NT2/D1 (cell line): ENCODE measurements around the gene GPC6.

Source experiments
- DNase-seq: peaks from one replicate; pipeline ENCODE4 v3.0.0-alpha.2; 2011; ENCODE audit warnings: low read depth, low spot score
- H3K27me3 ChIP-seq: 2 replicates; pipeline ENCODE4 v1.6.0; 2011; ENCODE audit warnings: mild to moderate bottlenecking; ENCODE audit not compliant: insufficient read length, insufficient read depth
- H3K36me3 ChIP-seq: 2 replicates; pipeline ENCODE4 v1.6.1; 2011; ENCODE audit warnings: mild to moderate bottlenecking, low read length, mixed read lengths; ENCODE audit not compliant: insufficient read depth, insufficient read length
- H3K4me1 ChIP-seq: 2 replicates; pipeline ENCODE4 v1.5.1; 2011; ENCODE audit not compliant: insufficient read depth, insufficient read length
- H3K4me3 ChIP-seq: 2 replicates; pipeline ENCODE4 v1.5.1; 2011; ENCODE audit warnings: low read depth; ENCODE audit not compliant: insufficient read length
- H3K9ac ChIP-seq: 2 replicates; pipeline ENCODE4 v1.6.0; 2011; ENCODE audit warnings: low read depth; ENCODE audit not compliant: insufficient read length
- H3K9me3 ChIP-seq: 2 replicates; pipeline ENCODE4 v1.5.1; 2011; ENCODE audit warnings: mild to moderate bottlenecking, low read length; ENCODE audit not compliant: insufficient read depth
- SUZ12 ChIP-seq: IDR thresholded peaks from 2 replicates; pipeline ENCODE4 v1.6.1; 2011; ENCODE audit not compliant: insufficient read length, insufficient read depth; ENCODE audit errors: extremely low read depth
- YY1 ChIP-seq: IDR thresholded peaks from 2 replicates; pipeline ENCODE4 v1.6.1; 2011; ENCODE audit not compliant: insufficient read length, insufficient read depth
- ZNF274 ChIP-seq: IDR thresholded peaks from 2 replicates; pipeline ENCODE4 v1.6.1; 2011; ENCODE audit warnings: mild to moderate bottlenecking, low read depth, low read length

Gene GPC6

DNA sequence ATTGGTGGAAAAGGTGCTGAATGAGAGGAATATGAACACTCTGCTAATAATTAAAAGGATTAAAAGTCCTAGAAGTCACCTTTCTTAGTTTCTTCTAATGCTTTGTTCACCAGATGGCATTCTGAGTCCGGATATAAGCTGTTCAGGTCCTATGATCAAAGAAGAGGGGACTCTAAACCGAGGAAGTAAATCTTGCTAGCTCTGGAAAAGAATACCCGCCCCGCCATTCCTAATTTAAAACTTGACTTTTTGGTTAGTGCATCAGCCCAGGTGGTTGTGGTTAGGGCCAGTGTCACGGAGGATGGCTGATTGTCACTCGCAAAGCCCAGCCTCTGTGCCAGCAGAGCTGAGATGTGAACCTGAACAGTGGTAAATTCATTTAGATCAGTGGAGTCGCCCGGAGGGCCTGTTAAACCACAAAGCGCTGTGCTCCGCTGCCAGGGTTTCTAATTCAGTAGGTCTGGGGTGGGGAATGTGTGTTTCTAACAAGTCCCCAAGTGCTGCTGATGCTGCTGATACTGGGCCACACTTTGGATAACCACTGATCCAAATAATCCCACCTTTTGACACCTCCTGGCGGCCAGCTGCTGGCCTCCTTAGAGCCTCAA is 827.5 kb downstream of the GPC6 start:
- H3K9me3 ChIP-seq, result no peaks in the 10 kb centered on the region
- DNase-seq, result no peak
- no peak overlapping the region for H3K9ac ChIP-seq
- H3K4me3 ChIP-seq, result no peak overlapping the region
- no peak for TF ChIP-seq SUZ12
- TF ChIP-seq YY1, result no peak
- no peak for TF ChIP-seq ZNF274
- no peaks in the 10 kb centered on the region for H3K36me3 ChIP-seq
- H3K27me3 ChIP-seq, result no peaks in the 10 kb centered on the region
- H3K4me1 ChIP-seq, result no peaks in the 10 kb centered on the region

DNA sequence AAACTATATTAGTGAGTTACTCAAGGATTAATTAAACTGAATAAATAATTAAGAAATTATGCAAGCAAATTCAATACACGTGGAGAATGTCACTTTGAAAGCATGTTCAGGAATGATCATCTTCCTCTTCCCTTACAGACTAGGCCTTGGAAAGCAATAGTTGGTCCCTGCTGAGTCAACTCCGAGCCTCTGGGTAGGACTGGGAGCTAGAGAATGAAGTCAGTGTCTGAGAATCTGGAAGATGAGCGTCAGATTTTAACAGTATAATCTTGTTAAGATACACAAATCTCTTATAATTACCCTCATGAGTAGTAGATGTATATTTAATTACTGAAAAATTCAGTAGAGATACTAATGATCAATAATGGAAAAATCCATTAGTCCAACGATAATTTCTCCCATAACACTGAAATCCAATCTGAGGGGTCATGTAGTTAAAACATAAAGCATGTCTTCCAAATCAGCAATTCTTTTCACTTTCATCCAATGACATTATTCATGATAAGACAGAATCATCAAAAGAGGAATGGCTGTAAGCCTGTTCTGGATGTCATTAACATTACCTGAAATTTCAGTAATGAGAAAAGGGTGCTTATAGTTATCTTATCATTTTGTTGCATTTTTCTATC is 829.9 kb downstream of the GPC6 start:
- Histone ChIP-seq H3K9ac (no peak overlapping the region), H3K4me3 (no peak overlapping the region), H3K4me1 (no peaks in the 10 kb centered on the region), H3K27me3 (no peaks in the 10 kb centered on the region), H3K36me3 (no peaks in the 10 kb centered on the region), H3K9me3 (no peaks in the 10 kb centered on the region)
- no peak for TF ChIP-seq YY1
- no peak for TF ChIP-seq ZNF274
- TF ChIP-seq SUZ12, result no peak
- no peak for DNase-seq

DNA sequence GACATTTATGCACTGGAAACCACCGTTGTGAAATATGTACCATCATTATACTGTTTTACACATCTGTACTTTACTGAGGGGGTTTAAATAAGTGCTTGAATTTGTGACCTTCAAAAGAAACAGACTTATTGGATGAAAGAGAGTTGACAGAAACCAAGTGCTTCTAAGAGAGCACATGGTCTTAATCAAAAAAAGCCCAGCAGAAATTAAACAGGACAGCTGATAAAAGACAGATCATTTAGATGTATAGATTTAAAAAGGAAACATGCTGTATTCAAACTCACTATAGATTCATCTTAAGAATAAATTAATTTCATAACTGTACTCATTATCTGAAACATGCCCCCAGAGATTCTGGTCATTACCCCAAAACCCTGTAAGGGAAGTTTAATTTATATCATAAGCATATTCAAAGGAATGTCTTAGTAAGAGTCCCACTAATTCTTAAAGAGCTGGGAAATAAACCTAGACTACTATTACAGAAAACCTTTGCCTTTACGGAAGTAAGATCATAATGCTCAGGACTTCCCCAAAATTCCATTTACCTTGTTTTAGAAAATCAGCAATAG is 831.1 kb downstream of the GPC6 start:
- Histone ChIP-seq H3K36me3 (no peaks in the 10 kb centered on the region), H3K9me3 (no peaks in the 10 kb centered on the region), H3K9ac (no peak overlapping the region), H3K27me3 (no peaks in the 10 kb centered on the region), H3K4me1 (no peaks in the 10 kb centered on the region), H3K4me3 (no peak overlapping the region)
- DNase-seq, result no peak
- no peak for TF ChIP-seq SUZ12
- no peak for TF ChIP-seq ZNF274
- TF ChIP-seq YY1, result no peak

- H3K9me3 ChIP-seq, result no peaks in the 10 kb centered on the region
- TF ChIP-seq SUZ12, result no peak
- no peak for TF ChIP-seq YY1
- TF ChIP-seq ZNF274, result no peak
- H3K4me3 ChIP-seq, result no peak overlapping the region
- H3K36me3 ChIP-seq, result no peaks in the 10 kb centered on the region
- no peaks in the 10 kb centered on the region for H3K4me1 ChIP-seq
- H3K27me3 ChIP-seq, result no peaks in the 10 kb centered on the region
- no peak for DNase-seq
- no peak overlapping the region for H3K9ac ChIP-seq
Observed at GRCh38 chr13:94058821-94059360, 832.3 kb downstream of the GPC6 start.

DNA sequence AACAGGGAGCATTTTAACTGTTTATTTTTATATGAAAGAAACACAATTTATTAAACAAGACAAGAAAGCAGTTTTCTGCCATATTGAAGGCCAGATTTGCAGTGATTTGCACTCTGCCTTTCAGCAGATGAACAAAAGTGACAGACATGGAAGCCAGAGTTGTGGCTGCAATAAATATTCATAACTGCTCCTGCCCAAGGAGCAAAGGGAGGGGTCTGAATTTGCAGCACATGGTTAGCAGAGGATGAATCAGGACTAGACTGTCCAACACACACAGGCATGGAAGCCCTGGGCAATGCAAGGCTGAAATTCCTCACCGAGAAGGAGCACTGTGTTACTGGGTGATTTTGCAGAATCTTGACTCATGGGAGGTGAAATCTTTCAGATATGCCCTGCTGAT is 834.7 kb downstream of the GPC6 start:
- Histone ChIP-seq H3K4me1 (no peaks in the 10 kb centered on the region), H3K27me3 (no peaks in the 10 kb centered on the region), H3K9me3 (no peaks in the 10 kb centered on the region), H3K4me3 (no peak overlapping the region), H3K36me3 (no peaks in the 10 kb centered on the region), H3K9ac (no peak overlapping the region)
- no peak for DNase-seq
- no peak for TF ChIP-seq SUZ12
- TF ChIP-seq YY1, result no peak
- no peak for TF ChIP-seq ZNF274

- TF ChIP-seq YY1 (no peak), SUZ12 (no peak), ZNF274 (no peak)
- H3K4me3 ChIP-seq, result no peak overlapping the region
- H3K4me1 ChIP-seq, result no peaks in the 10 kb centered on the region
- H3K9ac ChIP-seq, result no peak overlapping the region
- DNase-seq, result no peak
- no peaks in the 10 kb centered on the region for H3K36me3 ChIP-seq
- H3K9me3 ChIP-seq, result no peaks in the 10 kb centered on the region
- no peaks in the 10 kb centered on the region for H3K27me3 ChIP-seq
Observed at GRCh38 chr13:94063096-94063495, 836.5 kb downstream of the GPC6 start.

GRCh38 chr13:94063848-94064247 is 837.2 kb downstream of the GPC6 start:
- H3K9ac ChIP-seq, result no peak overlapping the region
- no peaks in the 10 kb centered on the region for H3K4me1 ChIP-seq
- no peaks in the 10 kb centered on the region for H3K36me3 ChIP-seq
- no peaks in the 10 kb centered on the region for H3K9me3 ChIP-seq
- no peaks in the 10 kb centered on the region for H3K27me3 ChIP-seq
- no peak for DNase-seq
- no peak overlapping the region for H3K4me3 ChIP-seq
- TF ChIP-seq ZNF274 (no peak), YY1 (no peak), SUZ12 (no peak)
